K562 (cell line): ENCODE results near the gene TMEM131. TPM values are rescaled to one million over a fixed set of nuclear protein-coding genes. Genes with fewer than 3 reads are reported as not detected.

Experiments
- ATAC-seq: fragments of 200-7000 bp; cut with Tn5 transposase; 3 replicates; pipeline ENCODE4 v1.9.1; 2020; ENCODE audit warnings: moderate library complexity
- BruUV-seq: library from RNA; stranded (reverse); fragments of 400-500 nt; replicated peaks from 2 replicates; lab custom pipeline; 2021; lab: Mats Ljungman, UMichigan
- CTCF ChIA-PET: fragments of 300-600 bp; formaldehyde crosslinking; extraction: SDS; loops from one replicate; lab custom pipeline; 2021; ENCODE audit warnings: low intra/inter-chr PET ratio; lab: Yijun Ruan, JAX
- POLR2A ChIA-PET: fragments of 300-600, 350-650 bp; sonication (Branson Sonifier 250); formaldehyde crosslinking; extraction: SDS; loops from one replicate; lab custom pipeline; 2021; ENCODE audit warnings: antibody characterized with exemption, inconsistent platforms; lab: Yijun Ruan, JAX
- DNase-seq, 4 experiments: peaks; one replicate each; pipeline versions ENCODE4 v3.0.0 to v3.0.0-alpha.2; 2011 to 2018; ENCODE audit warnings: low spot score in 3 of 4, mixed read lengths in 3 of 4; ENCODE audit errors: extremely low read depth in 1 of 4
- FAIRE-seq: peaks from 2 replicates; lab custom pipeline; 2011; peaks lifted over from hg19 to GRCh38; lab: Jason Lieb, UNC
- H2AFZ ChIP-seq: 2 replicates; pipeline ENCODE4 v1.6.0; 2011; ENCODE audit warnings: low read depth, low read length, control low read depth, inconsistent platforms
- H3K27ac ChIP-seq: fragments of 200-600 bp; 3 replicates; pipeline ENCODE4 v1.8.0; 2011; ENCODE audit warnings: low read depth, mild to moderate bottlenecking, control low read depth, inconsistent platforms, low read length, moderate library complexity, mixed read lengths; ENCODE audit errors: extremely low read depth
- H3K27me3 ChIP-seq, 2 experiments: fragments of 300-600 bp in 1 of 2; 2 replicates in 1 of 2; 3 replicates in 1 of 2; pipeline versions ENCODE4 v1.6.0 to v1.8.0; 2011; ENCODE audit warnings: inconsistent platforms in 2 of 2, low read length in 2 of 2, mild to moderate bottlenecking in 1 of 2, mixed read lengths in 1 of 2, moderate library complexity in 1 of 2; ENCODE audit not compliant: control insufficient read depth in 2 of 2, insufficient read depth in 2 of 2
- H3K36me3 ChIP-seq: fragments of 300-600 bp; 3 replicates; pipeline ENCODE4 v1.8.0; 2011; ENCODE audit warnings: mild to moderate bottlenecking, low read length, inconsistent platforms; ENCODE audit not compliant: control insufficient read depth, insufficient read depth
- H3K4me1 ChIP-seq, 2 experiments: fragments of 200-600 bp in 1 of 2; replicated peaks in 1 of 2; 2 replicates in 1 of 2; 3 replicates in 1 of 2; pipeline versions ENCODE4 v1.5.1 to v1.8.0; 2011; ENCODE audit warnings: inconsistent platforms in 2 of 2, low read length in 2 of 2, mild to moderate bottlenecking in 1 of 2, mixed read lengths in 1 of 2, moderate library complexity in 1 of 2; ENCODE audit not compliant: control insufficient read depth in 2 of 2, insufficient read depth in 2 of 2
- H3K4me2 ChIP-seq: 2 replicates; pipeline ENCODE4 v1.6.1; 2011; ENCODE audit warnings: low read length, control low read depth, inconsistent platforms, mixed read lengths; ENCODE audit not compliant: insufficient read depth
- H3K4me3 ChIP-seq: fragments of 200-600 bp; sonication (generic), shearing (Covaris generic); 2 replicates; pipeline ENCODE4 v1.5.1; 2016; ENCODE audit warnings: control low read depth, inconsistent platforms
- H3K79me2 ChIP-seq: fragments of 200-600 bp; 3 replicates; pipeline ENCODE4 v1.8.0; 2011; ENCODE audit warnings: low read length, inconsistent platforms; ENCODE audit not compliant: control insufficient read depth, insufficient read depth
- H3K9ac ChIP-seq, 2 experiments: 2 replicates each; pipeline versions ENCODE4 v1.6.0 to v1.6.1; 2011; ENCODE audit warnings: low read depth in 2 of 2, low read length in 2 of 2, control low read depth in 1 of 2, inconsistent platforms in 1 of 2, mild to moderate bottlenecking in 1 of 2, mixed read lengths in 1 of 2; ENCODE audit not compliant: insufficient read depth in 1 of 2
- H3K9me1 ChIP-seq: one replicate; pipeline ENCODE4 v1.6.0; 2011; ENCODE audit warnings: inconsistent platforms, mild to moderate bottlenecking, low read length, moderate library complexity; ENCODE audit not compliant: control insufficient read depth, insufficient read depth
- H3K9me3 ChIP-seq: replicated peaks from 2 replicates; pipeline ENCODE4 v1.5.1; 2011; ENCODE audit warnings: low read depth, low read length, inconsistent platforms; ENCODE audit not compliant: control insufficient read depth, insufficient read depth
- H4K20me1 ChIP-seq: replicated peaks from 2 replicates; pipeline ENCODE4 v1.6.1; 2011; ENCODE audit warnings: low read length, inconsistent platforms, mixed read lengths; ENCODE audit not compliant: control insufficient read depth, insufficient read depth
- HDAC2 ChIP-seq: fragments of 450-650 bp; IDR thresholded peaks from 2 replicates; pipeline ENCODE4 v1.6.1; 2016; ENCODE audit warnings: mild to moderate bottlenecking
- JUNB ChIP-seq: fragments of 450-650 bp; formaldehyde crosslinking; conservative IDR thresholded peaks from 2 replicates; pipeline ENCODE4 v1.4.0; 2020; ENCODE audit warnings: mild to moderate bottlenecking
- MYBL2 ChIP-seq, 2 experiments: fragments of 450-650 bp in 1 of 2; sonication (generic) in 1 of 2; formaldehyde crosslinking in 1 of 2; IDR thresholded peaks; 2 replicates each; pipeline versions ENCODE4 v1.6.1 to v1.8.1; 2017 to 2022; ENCODE audit warnings: borderline replicate concordance in 1 of 2, inconsistent platforms in 1 of 2, low read depth in 1 of 2, mild to moderate bottlenecking in 1 of 2, missing genetic modification reagents in 1 of 2, moderate library complexity in 1 of 2
- SLC30A9 ChIP-seq: fragments of 250-450 bp; sonication (Bioruptor Pico); IDR thresholded peaks from 2 replicates; pipeline ENCODE4 v1.8.0; 2022; ENCODE audit warnings: mild to moderate bottlenecking, moderate library complexity
- SMAD4 ChIP-seq: fragments of 250-450 bp; sonication (Bioruptor Pico); conservative IDR thresholded peaks from 2 replicates; pipeline ENCODE4 v1.8.0; 2021; ENCODE audit warnings: inconsistent platforms, mild to moderate bottlenecking, moderate library complexity
- ZMIZ1 ChIP-seq, 2 experiments: fragments of 150-350 bp in 1 of 2; IDR thresholded peaks; 2 replicates each; pipeline ENCODE4 v1.6.1; 2012 to 2016; ENCODE audit warnings: low read depth in 2 of 2, low read length in 2 of 2, mild to moderate bottlenecking in 1 of 2, moderate library complexity in 1 of 2
- ZNF239 ChIP-seq: fragments of 250-450 bp; sonication (Bioruptor Pico); IDR thresholded peaks from 2 replicates; pipeline ENCODE4 v1.4.0; 2020; ENCODE audit warnings: mild to moderate bottlenecking
- ZNF354B ChIP-seq: fragments of 250-450 bp; sonication (Bioruptor Pico); IDR thresholded peaks from 2 replicates; pipeline ENCODE4 v1.4.0; 2020
- WGBS: fragments of 100-300 bp; shearing (Covaris generic); methylation state at CpG from one replicate; pipeline ENCODE4 v1.1.6; 2016; ENCODE audit warnings: low coverage, mixed read lengths; ENCODE audit not compliant: insufficient coverage; ENCODE audit errors: missing lambda C conversion rate; 5-methylcytosine and 5-hydroxymethylcytosine counted together
- in situ Hi-C: fragments of 300-500 bp; cut with MboI; formaldehyde crosslinking; loops from 4 replicates; pipeline ENCODE4 v1.15.0; 2018; ENCODE audit warnings: inconsistent platforms, mixed read lengths
- intact Hi-C: fragments of 100-400 bp; cut with micrococcal nuclease; formaldehyde crosslinking; loops from 2 replicates; pipeline ENCODE4 v1.14.2; 2022
- polyA plus RNA-seq, 8 experiments: library from polyadenylated mRNA; depleted of rRNA in 4 of 8; stranded (reverse) in 5 of 8; unstranded in 3 of 8; fragments of >200 nt; fragmentation: Nextera tagmentation in 2 of 8; fragmentation: Illumina TruSeq in 1 of 8; extraction: Ambion mirVana in 2 of 8; extraction: Trizol in 1 of 8; gene quantifications; 2 replicates each; pipeline versions ENCODE4 v1.2.1 to v1.2.3, GENCODE V29; 2011 to 2014; ENCODE audit warnings: inconsistent platforms in 1 of 8, missing spikeins in 1 of 8
- total RNA-seq, 7 experiments: library from RNA; depleted of rRNA in 6 of 7; stranded (reverse); fragments of >200 nt in 6 of 7; fragmentation: Illumina TruSeq in 2 of 7; extraction: Trizol in 2 of 7; gene quantifications; 2 replicates each; pipeline versions ENCODE4 v1.2.1 to v1.2.3, GENCODE V29; 2011 to 2021; ENCODE audit warnings: low replicate concordance in 1 of 7
- TF ChIP-seq, protein P1 (sequence below): IDR thresholded peaks from 2 replicates; pipeline ENCODE4 v1.6.1; 2012; ENCODE audit warnings: low read depth, low read length, improper control_type of control experiment, borderline replicate concordance

The TMEM131 gene
- total and polyA plus RNA-seq, 9 of the 15 experiments (the other 6 are each of a cell fraction or from before 2014, with no cell fraction given), result 2.5 to 21.1 (median 12.4) TPM

GRCh38 chr2:97851172-97851571 is 144.6 kb downstream of the TMEM131 start:
- POLR2A ChIA-PET, result interaction anchor here (0.6 kb wide), 1 partner anchor 673 kb away, joined by 3 read pairs; no protein-coding TSS in a partner anchor
- H3K27me3 ChIP-seq, result no peaks in the 10 kb centered on the region
- in situ Hi-C loops (no loop called here), intact Hi-C loops (no loop called here)
- no peak overlapping the region for H3K4me3 ChIP-seq
- FAIRE-seq (no peak), DNase-seq (no peak), ATAC-seq (no peak)
- no peak overlapping the region for H2AFZ ChIP-seq
- WGBS, result 57% methylated on average over 5 of the region's 5 CpGs
- H3K79me2 ChIP-seq, result no peaks in the 10 kb centered on the region; the same call in 2 of the 3 replicates
- H3K4me2 ChIP-seq, result no peak overlapping the region
- BruUV-seq, result no TSS peak
- H3K9ac ChIP-seq, result no peak overlapping the region
- H4K20me1 ChIP-seq, result no peaks in the 10 kb centered on the region
- no peaks in the 10 kb centered on the region for H3K9me1 ChIP-seq
- no peaks in the 10 kb centered on the region for H3K9me3 ChIP-seq
- CTCF ChIA-PET, result no interaction called here
- no peak overlapping the region for H3K27ac ChIP-seq
- peaks cover 0 to 5% of the 10 kb centered on the region in 2 experiments; a peak in 2 of 5 replicates for H3K4me1 ChIP-seq
- H3K36me3 ChIP-seq, result no peaks in the 10 kb centered on the region
- TF ChIP-seq ZMIZ1 (IDR thresholded peaks at IDR 0.05; ENCODE audit: low read depth in 2 of 2, low read length in 2 of 2) (no peak), SLC30A9 (CRISPR knock-in tag) (no peak), JUNB (CRISPR knock-in tag) (no peak), MYBL2 (IDR thresholded peaks at IDR 0.05; ENCODE audit: low read depth) (no peak), MYBL2 (CRISPR knock-in tag; IDR thresholded peaks at IDR 0.05; ENCODE audit: borderline replicate concordance) (no peak), HDAC2 (no peak), ZNF239 (no peak), SMAD4 (CRISPR knock-in tag) (no peak), ZNF354B (no peak)
- TF ChIP-seq, protein P1, sequence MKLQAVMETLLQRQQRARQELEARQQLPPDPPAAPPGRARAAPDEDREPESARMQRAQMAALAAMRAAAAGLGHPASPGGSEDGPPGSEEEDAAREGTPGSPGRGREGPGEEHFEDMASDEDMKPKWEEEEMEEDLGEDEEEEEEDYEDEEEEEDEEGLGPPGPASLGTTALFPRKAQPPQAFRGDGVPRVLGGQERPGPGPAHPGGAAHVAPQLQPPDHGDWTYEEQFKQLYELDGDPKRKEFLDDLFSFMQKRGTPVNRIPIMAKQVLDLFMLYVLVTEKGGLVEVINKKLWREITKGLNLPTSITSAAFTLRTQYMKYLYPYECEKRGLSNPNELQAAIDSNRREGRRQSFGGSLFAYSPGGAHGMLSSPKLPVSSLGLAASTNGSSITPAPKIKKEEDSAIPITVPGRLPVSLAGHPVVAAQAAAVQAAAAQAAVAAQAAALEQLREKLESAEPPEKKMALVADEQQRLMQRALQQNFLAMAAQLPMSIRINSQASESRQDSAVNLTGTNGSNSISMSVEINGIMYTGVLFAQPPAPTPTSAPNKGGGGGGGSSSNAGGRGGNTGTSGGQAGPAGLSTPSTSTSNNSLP, result no peak
